Mesothelial cell of epicardium (in vitro differentiated cells): ENCODE results near the gene SH3BGRL2. TPM values are rescaled to one million over a fixed set of nuclear protein-coding genes. Genes with fewer than 3 reads are reported as not detected.

Source experiments
- DNase-seq, 2 experiments: peaks; one replicate each; pipeline ENCODE4 v3.0.0; 2021; ENCODE audit warnings: low spot score in 2 of 2; ENCODE audit not compliant: unreplicated experiment in 2 of 2
- H3K27ac Mint-ChIP-seq: 2 replicates; pipeline ENCODE4 v1.8.0; 2021; ENCODE audit warnings: mixed read lengths
- H3K27me3 Mint-ChIP-seq: 2 replicates; pipeline ENCODE4 v1.8.0; 2021; ENCODE audit warnings: low read depth, mixed read lengths
- H3K36me3 Mint-ChIP-seq: 2 replicates; pipeline ENCODE4 v1.8.0; 2021; ENCODE audit warnings: mixed read lengths
- H3K4me1 Mint-ChIP-seq: 2 replicates; pipeline ENCODE4 v1.8.0; 2021; ENCODE audit warnings: mixed read lengths
- H3K4me3 Mint-ChIP-seq: 2 replicates; pipeline ENCODE4 v1.8.0; 2021; ENCODE audit warnings: mild to moderate bottlenecking, moderate library complexity, mixed read lengths
- H3K9me3 Mint-ChIP-seq: 2 replicates; pipeline ENCODE4 v1.8.0; 2021; ENCODE audit warnings: mixed read lengths
- total RNA-seq: library from RNA; stranded (reverse); gene quantifications from 3 replicates; pipeline ENCODE4 v1.2.1, GENCODE V29; 2021
- TF ChIP-seq, protein P1 (sequence below): fragments of 200-600 bp; sonication (generic); IDR thresholded peaks from one replicate; pipeline ENCODE4 v1.5.0; 2021; ENCODE audit warnings: antibody characterized with exemption; ENCODE audit not compliant: unreplicated experiment

SH3BGRL2 gene
- total RNA-seq, 1 donor from 2014 or later: 26.1 TPM

DNA sequence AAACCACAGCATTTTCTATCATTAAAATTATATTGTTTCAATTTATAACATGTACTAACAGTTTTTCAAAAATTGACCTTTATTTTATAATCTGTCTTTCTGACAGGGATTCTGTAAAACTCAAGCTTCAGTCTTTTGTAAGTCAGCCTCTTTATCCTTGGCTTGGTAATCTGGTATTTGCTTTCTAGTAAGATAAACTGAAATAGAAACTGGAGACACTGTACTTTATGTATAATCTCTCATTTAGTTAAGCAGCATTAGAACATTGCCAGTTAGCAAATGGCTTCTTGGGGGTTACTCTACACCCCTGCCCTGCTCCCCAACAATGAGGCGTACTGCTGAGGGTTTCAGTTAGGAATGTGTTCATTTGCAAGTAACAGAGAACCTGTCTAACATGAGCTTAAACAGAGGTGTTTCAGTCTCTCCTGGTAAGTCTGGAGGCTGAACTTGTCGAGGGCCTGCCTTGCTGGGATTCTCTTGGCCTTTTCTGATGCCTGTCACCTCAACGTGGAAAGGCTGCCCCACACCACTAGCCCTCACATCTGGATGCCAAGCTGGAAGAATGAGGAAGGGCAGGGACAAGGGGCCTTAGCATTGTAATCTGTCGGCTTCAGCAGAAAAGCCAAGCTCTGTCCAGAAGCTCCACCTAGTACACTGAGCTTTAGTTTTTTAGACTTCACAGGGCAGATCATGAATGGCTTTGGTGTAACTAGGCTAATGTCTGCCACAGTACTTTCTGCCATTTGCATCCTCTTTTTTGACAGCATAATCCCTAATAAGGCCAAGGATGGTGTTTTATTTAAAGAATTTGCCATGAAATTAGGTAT is 34.8 kb downstream of the SH3BGRL2 start:
- TF ChIP-seq, protein P1, sequence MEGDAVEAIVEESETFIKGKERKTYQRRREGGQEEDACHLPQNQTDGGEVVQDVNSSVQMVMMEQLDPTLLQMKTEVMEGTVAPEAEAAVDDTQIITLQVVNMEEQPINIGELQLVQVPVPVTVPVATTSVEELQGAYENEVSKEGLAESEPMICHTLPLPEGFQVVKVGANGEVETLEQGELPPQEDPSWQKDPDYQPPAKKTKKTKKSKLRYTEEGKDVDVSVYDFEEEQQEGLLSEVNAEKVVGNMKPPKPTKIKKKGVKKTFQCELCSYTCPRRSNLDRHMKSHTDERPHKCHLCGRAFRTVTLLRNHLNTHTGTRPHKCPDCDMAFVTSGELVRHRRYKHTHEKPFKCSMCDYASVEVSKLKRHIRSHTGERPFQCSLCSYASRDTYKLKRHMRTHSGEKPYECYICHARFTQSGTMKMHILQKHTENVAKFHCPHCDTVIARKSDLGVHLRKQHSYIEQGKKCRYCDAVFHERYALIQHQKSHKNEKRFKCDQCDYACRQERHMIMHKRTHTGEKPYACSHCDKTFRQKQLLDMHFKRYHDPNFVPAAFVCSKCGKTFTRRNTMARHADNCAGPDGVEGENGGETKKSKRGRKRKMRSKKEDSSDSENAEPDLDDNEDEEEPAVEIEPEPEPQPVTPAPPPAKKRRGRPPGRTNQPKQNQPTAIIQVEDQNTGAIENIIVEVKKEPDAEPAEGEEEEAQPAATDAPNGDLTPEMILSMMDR: no peak
- H3K36me3 Mint-ChIP-seq: peaks cover 26% of the 10 kb centered on the region
- H3K27ac Mint-ChIP-seq: peak overlapping the region; percentile 75
- H3K9me3 Mint-ChIP-seq: peaks cover 17% of the 10 kb centered on the region
- no peaks in the 10 kb centered on the region for H3K27me3 Mint-ChIP-seq
- no peak overlapping the region for H3K4me3 Mint-ChIP-seq
- DNase-seq: no peak
- peaks cover 20% of the 10 kb centered on the region for H3K4me1 Mint-ChIP-seq

DNA sequence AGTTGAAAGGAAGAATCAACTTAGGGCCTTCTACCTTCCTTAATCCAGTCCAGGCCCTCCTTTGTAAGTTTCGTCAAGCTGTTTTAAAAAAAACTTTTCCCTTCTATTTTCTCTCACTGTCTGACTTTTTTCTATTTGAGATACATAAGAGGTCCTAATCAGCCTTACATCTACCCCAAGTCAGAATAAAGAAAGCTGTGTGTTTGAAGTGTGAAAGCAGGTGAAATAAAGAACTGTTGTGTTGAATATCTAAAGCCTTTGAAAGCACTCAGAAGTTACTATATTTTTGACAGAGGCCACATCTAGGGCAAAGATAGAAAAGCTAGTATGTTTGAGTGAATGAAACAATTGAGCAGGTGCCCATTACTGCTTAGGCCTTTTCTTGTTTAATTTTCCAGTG is 35.5 kb downstream of the SH3BGRL2 start:
- TF ChIP-seq, protein P1: no peak
- H3K27me3 Mint-ChIP-seq: no peaks in the 10 kb centered on the region
- no peak overlapping the region for H3K4me3 Mint-ChIP-seq
- H3K4me1 Mint-ChIP-seq: peaks cover 25% of the 10 kb centered on the region
- H3K36me3 Mint-ChIP-seq: peaks cover 19% of the 10 kb centered on the region
- no peak for DNase-seq
- peaks cover 10% of the 10 kb centered on the region for H3K9me3 Mint-ChIP-seq
- peak overlapping the region; percentile 18 for H3K27ac Mint-ChIP-seq

DNA sequence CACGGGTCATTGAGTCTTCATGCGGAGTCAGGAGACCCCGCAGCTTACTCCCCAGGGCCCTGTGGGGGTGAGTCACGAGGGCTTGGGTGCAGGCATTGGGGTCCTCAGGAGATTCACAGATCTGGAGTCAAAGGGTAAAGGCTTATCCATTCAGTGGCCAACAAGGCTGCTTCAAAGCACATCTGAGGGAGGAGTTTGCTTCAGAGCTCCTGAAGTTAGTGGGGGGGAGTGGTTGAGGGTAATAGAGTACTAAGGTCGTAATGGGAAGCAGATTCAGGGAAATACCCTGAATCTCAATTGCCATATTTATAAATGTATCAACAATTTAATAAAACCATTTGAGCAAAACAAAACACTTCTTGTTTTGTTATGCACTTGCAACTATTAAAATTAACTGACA is 37.3 kb downstream of the SH3BGRL2 start:
- no peaks in the 10 kb centered on the region for H3K9me3 Mint-ChIP-seq
- no peak overlapping the region for H3K4me3 Mint-ChIP-seq
- TF ChIP-seq, protein P1: no peak
- H3K4me1 Mint-ChIP-seq: peaks cover 37% of the 10 kb centered on the region
- H3K36me3 Mint-ChIP-seq: peaks cover 7% of the 10 kb centered on the region
- H3K27me3 Mint-ChIP-seq: no peaks in the 10 kb centered on the region
- no peak overlapping the region for H3K27ac Mint-ChIP-seq
- no peak for DNase-seq

DNA sequence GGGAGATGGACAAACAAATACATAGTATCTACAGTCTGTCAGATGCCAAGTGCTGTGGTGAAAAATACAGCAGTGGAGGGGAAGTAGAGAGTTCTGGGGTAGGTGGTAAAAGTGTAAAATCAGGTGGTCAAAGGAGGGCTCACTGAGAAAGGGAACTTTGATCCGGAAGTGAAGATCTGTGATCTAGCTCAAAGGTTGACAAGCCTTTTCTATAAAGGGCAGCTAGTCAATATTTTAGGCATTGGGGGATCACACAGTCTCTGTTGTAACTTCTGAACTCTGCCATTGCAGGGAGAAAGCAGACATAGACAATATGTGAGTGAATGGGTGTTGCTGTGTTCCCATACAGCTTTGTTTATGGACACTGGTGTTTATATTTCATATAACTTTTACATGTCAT is 38.6 kb downstream of the SH3BGRL2 start:
- H3K9me3 Mint-ChIP-seq: no peaks in the 10 kb centered on the region
- no peaks in the 10 kb centered on the region for H3K27me3 Mint-ChIP-seq
- H3K27ac Mint-ChIP-seq: peak overlapping the region; percentile 60
- peaks cover 7% of the 10 kb centered on the region for H3K36me3 Mint-ChIP-seq
- TF ChIP-seq, protein P1: no peak
- H3K4me1 Mint-ChIP-seq: peaks cover 37% of the 10 kb centered on the region
- H3K4me3 Mint-ChIP-seq: no peak overlapping the region
- no peak for DNase-seq

DNA sequence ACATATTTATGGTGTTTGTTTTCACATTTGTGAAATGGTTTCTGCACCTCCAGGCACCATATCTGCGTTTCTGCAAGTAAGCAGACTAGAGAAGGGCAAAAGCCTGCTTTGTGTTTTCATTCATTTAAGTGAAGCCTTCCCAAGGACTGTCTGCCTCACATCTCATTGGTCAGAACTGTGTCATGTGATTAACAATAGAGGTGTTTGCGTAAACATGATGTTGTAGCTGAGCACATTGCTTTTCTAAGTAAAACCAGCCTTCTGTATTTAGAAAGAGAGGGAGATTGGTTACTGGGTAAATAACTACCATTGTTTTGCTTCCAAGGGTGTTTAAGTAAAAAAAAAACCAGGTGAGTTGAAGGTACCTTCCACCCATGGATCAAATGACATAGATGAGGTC is 39.7 kb downstream of the SH3BGRL2 start:
- Mint-ChIP-seq H3K36me3 (peaks cover 17% of the 10 kb centered on the region), H3K4me3 (no peak overlapping the region), H3K27ac (peak overlapping the region; percentile 84), H3K4me1 (peaks cover 37% of the 10 kb centered on the region), H3K27me3 (no peaks in the 10 kb centered on the region), H3K9me3 (no peaks in the 10 kb centered on the region)
- TF ChIP-seq, protein P1: no peak
- no peak for DNase-seq
